ENCODE results near the gene CDH24. TPM values are rescaled to one million over a fixed set of nuclear protein-coding genes. Genes with fewer than 3 reads are reported as not detected.

Gene CDH24
- total and polyA plus RNA-seq, 2 of the 8 experiments (the other 6 are each of a cell fraction or from before 2014, with no cell fraction given), result 18.1 to 27.6 TPM

DNA sequence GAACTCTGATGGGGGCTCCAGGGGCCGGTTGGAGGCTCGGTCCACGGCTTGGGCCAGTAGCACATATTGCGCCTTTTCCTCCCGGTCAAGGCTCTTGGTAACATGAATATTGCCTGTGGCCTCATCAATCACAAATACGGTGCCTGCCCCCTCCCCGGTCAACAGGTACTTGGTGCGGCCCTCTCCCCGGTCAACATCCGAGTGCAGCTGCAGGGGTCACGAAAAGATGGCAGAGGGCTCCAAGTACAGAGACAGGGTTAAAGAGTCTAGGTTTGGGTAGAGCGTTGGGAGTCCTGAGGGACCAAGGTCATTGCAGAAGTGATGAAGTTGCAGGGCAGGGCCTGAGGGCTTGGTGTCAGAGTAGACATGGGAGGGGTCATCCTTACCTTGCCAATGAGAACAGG lies 2.2 kb downstream of the CDH24 start (continued):
- TF ChIP-seq EGR1 (IDR thresholded peaks at IDR 0.05; ENCODE audit: borderline replicate concordance, low read depth, low read length) (no peak), KDM5A (IDR thresholded peaks at IDR 0.05; ENCODE audit: low read length) (no peak), CREB1 (IDR thresholded peaks at IDR 0.05) (no peak), TCF12 (IDR thresholded peaks at IDR 0.05; ENCODE audit: low read depth, low read length) (no peak), CBX5 (IDR thresholded peaks at IDR 0.05; ENCODE audit: low read depth, low read length) (no peak)

All from H1 (cell line).